KMS-11 (cell line): ENCODE results near the gene CRYGA.
"Not testable (repeated sequence)": the region's sequence is repeated elsewhere in the genome, so short reads cannot be mapped to it uniquely, and the experiment has no call there.

Experiments used
- H2AFZ ChIP-seq: fragments of 200-600 bp; sonication (generic); 2 replicates; pipeline ENCODE4 v1.6.1; 2016; ENCODE audit warnings: antibody characterized with exemption, mixed run types, low read depth
- H3K27ac ChIP-seq: fragments of 200-600 bp; sonication (generic); 2 replicates; pipeline ENCODE4 v1.6.1; 2016; ENCODE audit warnings: mild to moderate bottlenecking, mixed run types
- H3K27me3 ChIP-seq: fragments of 200-600 bp; sonication (generic); 2 replicates; pipeline ENCODE4 v1.6.1; 2017; ENCODE audit warnings: mild to moderate bottlenecking, low read depth, mixed run types, moderate library complexity; ENCODE audit not compliant: insufficient read depth
- H3K36me3 ChIP-seq: fragments of 200-600 bp; sonication (generic); 2 replicates; pipeline ENCODE4 v1.6.1; 2017; ENCODE audit warnings: mild to moderate bottlenecking, mixed run types; ENCODE audit not compliant: insufficient read depth
- H3K4me1 ChIP-seq: fragments of 200-600 bp; sonication (generic); 2 replicates; pipeline ENCODE4 v1.6.1; 2016; ENCODE audit warnings: mild to moderate bottlenecking, low read depth, mixed run types; ENCODE audit not compliant: poor library complexity, severe bottlenecking
- H3K4me2 ChIP-seq: fragments of 200-600 bp; sonication (generic); 2 replicates; pipeline ENCODE4 v1.7.0; 2016; ENCODE audit warnings: mild to moderate bottlenecking, mixed run types
- H3K4me3 ChIP-seq: fragments of 200-600 bp; sonication (generic); IDR thresholded peaks from 2 replicates; pipeline ENCODE4 v1.6.1; 2017; ENCODE audit warnings: low read depth, low read length, mixed read lengths; ENCODE audit not compliant: insufficient read depth
- H3K79me2 ChIP-seq: fragments of 200-600 bp; sonication (generic); 2 replicates; pipeline ENCODE4 v1.6.1; 2016; ENCODE audit warnings: low read depth, mixed run types; ENCODE audit not compliant: insufficient read depth
- H3K9ac ChIP-seq: fragments of 200-600 bp; sonication (generic); 2 replicates; pipeline ENCODE4 v1.6.1; 2016; ENCODE audit warnings: mild to moderate bottlenecking, mixed run types
- H4K20me1 ChIP-seq: fragments of 200-600 bp; sonication (generic); 2 replicates; pipeline ENCODE4 v1.6.1; 2016; ENCODE audit warnings: mild to moderate bottlenecking, mixed run types; ENCODE audit not compliant: insufficient read depth
- TF ChIP-seq, protein P1 (sequence below): fragments of 200-600 bp; sonication (generic); conservative IDR thresholded peaks from 2 replicates; pipeline ENCODE4 v1.6.1; 2017; ENCODE audit warnings: low read depth, mild to moderate bottlenecking, antibody characterized with exemption, low read length, moderate library complexity, mixed read lengths

Gene CRYGA

DNA sequence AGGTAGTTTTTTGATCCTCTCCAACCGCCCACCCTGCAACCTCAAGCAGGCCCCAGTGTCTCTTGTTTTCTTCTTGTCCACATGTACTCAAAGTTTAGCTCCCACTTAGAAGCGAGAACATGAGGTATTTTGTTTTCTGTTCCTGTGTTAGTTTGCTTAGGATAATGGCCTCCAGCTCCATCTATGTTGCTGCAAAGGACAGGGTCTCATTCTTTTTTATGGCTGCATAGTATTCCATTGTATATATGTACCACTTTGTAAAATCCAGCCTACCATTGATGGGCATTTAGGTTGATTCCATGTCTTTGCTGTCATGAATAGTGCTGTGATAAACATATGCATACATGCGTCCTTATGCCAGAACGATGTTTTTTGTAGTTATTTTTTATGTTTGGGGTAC is 36.3 kb downstream of the CRYGA start:
- H3K36me3 ChIP-seq: no peaks in the 10 kb centered on the region
- no peaks in the 10 kb centered on the region for H3K79me2 ChIP-seq
- H3K4me3 ChIP-seq: no peak overlapping the region
- no peak overlapping the region for H3K9ac ChIP-seq
- no peaks in the 10 kb centered on the region for H4K20me1 ChIP-seq
- no peak overlapping the region for H2AFZ ChIP-seq
- no peaks in the 10 kb centered on the region for H3K4me1 ChIP-seq
- H3K4me2 ChIP-seq: no peak overlapping the region
- H3K27ac ChIP-seq: no peak overlapping the region
- no peaks in the 10 kb centered on the region for H3K27me3 ChIP-seq
- TF ChIP-seq, protein P1, sequence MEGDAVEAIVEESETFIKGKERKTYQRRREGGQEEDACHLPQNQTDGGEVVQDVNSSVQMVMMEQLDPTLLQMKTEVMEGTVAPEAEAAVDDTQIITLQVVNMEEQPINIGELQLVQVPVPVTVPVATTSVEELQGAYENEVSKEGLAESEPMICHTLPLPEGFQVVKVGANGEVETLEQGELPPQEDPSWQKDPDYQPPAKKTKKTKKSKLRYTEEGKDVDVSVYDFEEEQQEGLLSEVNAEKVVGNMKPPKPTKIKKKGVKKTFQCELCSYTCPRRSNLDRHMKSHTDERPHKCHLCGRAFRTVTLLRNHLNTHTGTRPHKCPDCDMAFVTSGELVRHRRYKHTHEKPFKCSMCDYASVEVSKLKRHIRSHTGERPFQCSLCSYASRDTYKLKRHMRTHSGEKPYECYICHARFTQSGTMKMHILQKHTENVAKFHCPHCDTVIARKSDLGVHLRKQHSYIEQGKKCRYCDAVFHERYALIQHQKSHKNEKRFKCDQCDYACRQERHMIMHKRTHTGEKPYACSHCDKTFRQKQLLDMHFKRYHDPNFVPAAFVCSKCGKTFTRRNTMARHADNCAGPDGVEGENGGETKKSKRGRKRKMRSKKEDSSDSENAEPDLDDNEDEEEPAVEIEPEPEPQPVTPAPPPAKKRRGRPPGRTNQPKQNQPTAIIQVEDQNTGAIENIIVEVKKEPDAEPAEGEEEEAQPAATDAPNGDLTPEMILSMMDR: no peak

DNA sequence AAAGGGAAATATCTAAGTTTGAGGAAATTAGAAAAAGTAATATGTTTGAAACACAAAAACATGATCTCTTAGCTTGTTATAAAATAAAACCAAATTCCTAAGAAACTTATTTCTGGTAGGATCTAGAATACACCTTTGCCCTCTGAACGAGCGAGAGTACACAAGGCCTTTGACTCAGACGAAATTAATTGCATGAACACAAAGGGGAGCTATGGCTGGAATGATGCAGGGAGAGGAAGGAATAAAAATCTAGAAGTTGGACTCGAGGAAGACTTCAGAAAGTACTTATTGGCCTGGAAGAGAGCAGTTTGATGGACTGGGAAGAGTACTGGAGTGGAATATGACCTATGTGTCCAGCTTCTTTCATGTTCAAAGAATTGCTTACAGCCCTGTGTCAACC is 38.1 kb downstream of the CRYGA start:
- no peak overlapping the region for H3K27ac ChIP-seq
- TF ChIP-seq, protein P1: no peak
- no peaks in the 10 kb centered on the region for H3K79me2 ChIP-seq
- H3K4me1 ChIP-seq: no peaks in the 10 kb centered on the region
- H4K20me1 ChIP-seq: no peaks in the 10 kb centered on the region
- H3K9ac ChIP-seq: no peak overlapping the region
- no peak overlapping the region for H3K4me3 ChIP-seq
- no peaks in the 10 kb centered on the region for H3K36me3 ChIP-seq
- H2AFZ ChIP-seq: no peak overlapping the region
- no peak overlapping the region for H3K4me2 ChIP-seq
- no peaks in the 10 kb centered on the region for H3K27me3 ChIP-seq

DNA sequence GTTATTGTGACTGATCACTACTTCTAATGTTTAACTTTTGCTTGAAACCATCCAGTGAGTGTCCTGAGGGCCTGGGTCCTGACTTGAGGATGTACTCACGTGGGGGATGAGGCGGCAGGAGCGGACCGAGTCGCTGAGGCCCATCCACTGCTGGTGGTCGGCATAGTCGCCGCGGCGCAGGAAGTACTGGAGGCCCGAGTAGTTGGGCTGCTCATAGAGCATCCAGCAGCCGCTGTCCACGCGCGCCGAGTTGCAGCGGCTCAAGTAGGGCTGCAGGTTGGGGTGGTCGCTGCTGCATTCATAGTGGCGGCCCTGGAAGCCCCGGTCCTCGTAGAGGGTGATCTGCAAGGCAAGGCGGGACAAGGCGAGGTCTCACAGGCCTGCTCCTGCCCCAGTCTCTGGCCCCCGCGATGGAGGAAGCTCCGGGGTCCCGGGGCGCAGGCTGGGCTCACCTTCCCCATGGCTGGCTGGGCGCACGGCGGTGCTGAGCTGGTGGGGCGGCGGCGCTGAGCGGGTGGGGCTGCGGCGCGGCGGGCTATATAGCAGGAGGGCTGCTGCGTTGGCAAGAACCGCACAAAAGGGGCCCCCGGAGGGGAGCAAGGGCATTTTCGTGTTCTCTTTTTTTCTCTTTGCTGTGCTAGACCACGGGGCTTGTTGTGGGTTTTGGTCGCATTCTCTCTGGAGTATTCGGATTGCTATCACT is 39.2 kb downstream of the CRYGA start, which contains the start of gene CRYGD:
Gene CRYGD (minus strand): TSS at position 512 of the 703 bp plus-strand sequence. CDS start 51 bp downstream, at position 461.
- H3K27me3 ChIP-seq, H3K79me2 ChIP-seq, H2AFZ ChIP-seq, H3K4me2 ChIP-seq, H3K9ac ChIP-seq, H3K4me3 ChIP-seq, H3K36me3 ChIP-seq, H3K4me1 ChIP-seq, H3K27ac ChIP-seq, H4K20me1 ChIP-seq: not testable (repeated sequence)

DNA sequence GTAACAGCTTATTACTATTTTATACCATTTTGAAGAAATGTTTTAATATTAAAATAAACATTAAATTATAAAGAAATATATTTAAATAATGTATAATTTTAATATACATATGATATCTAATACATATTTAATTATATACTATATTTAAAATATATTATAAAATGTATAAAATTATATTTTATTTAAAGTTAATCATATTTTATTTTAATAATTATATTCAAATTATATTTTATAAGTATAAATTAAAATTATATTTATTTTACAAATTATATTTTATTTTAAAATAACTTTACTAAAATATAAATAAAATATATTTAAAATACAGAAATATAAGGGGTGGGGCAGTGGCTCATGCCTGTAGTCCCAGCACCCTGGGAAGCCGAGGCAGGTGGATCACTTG is 41.1 kb downstream of the CRYGA start:
- Histone ChIP-seq H3K4me2 (no peak overlapping the region), H2AFZ (no peak overlapping the region), H3K79me2 (no peaks in the 10 kb centered on the region), H3K4me3 (no peak overlapping the region), H3K27ac (no peak overlapping the region), H3K27me3 (no peaks in the 10 kb centered on the region), H3K4me1 (no peaks in the 10 kb centered on the region), H3K9ac (no peak overlapping the region), H3K36me3 (no peaks in the 10 kb centered on the region), H4K20me1 (no peaks in the 10 kb centered on the region)
- TF ChIP-seq, protein P1: no peak

DNA sequence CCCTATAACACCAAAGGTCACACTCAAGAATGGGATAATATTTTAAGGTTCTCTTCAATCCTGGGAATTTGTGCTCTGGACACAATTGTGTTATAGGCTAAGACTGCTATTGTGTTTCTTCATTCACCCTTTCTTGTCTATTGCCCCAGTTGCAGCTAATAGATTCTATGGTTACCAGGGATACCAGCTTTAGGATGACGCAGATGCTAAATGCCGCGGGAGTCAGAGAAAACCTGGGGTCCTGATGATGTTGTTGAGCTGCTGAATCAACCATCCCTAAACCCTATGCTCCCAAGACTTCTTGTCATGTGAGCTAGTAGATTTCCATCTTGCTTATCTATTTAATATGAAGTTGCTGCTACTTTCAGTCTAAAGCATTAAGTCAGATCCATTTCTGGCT is 44.5 kb downstream of the CRYGA start:
- no peak overlapping the region for H3K4me2 ChIP-seq
- no peaks in the 10 kb centered on the region for H3K36me3 ChIP-seq
- H3K9ac ChIP-seq: no peak overlapping the region
- H3K27me3 ChIP-seq: no peaks in the 10 kb centered on the region
- no peaks in the 10 kb centered on the region for H3K4me1 ChIP-seq
- H2AFZ ChIP-seq: no peak overlapping the region
- no peaks in the 10 kb centered on the region for H3K79me2 ChIP-seq
- TF ChIP-seq, protein P1: no peak
- H4K20me1 ChIP-seq: no peaks in the 10 kb centered on the region
- no peak overlapping the region for H3K27ac ChIP-seq
- no peak overlapping the region for H3K4me3 ChIP-seq

DNA sequence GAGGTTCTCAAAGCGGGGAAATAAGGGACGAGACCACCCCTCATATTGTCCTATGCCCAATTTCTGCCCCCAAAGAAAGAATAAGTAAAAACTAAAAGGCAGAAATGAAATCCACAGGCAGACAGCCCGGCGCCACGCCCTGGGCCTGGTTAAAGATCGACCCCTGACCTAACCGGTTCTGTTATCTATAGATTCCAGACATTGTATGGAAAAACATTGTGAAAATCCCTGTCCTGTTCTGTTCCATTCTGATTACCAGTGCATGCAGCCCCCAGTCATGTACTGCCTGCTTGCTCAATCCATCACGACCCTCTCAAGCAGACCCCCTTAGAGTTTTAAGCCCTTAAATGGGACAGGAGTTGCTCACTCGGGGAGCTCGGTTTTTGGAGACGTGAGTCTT is 46.0 kb downstream of the CRYGA start:
- H3K79me2 ChIP-seq, H3K9ac ChIP-seq, H3K27me3 ChIP-seq, H2AFZ ChIP-seq, H3K4me3 ChIP-seq, H3K4me2 ChIP-seq, H3K27ac ChIP-seq, H3K36me3 ChIP-seq, H4K20me1 ChIP-seq, H3K4me1 ChIP-seq: not testable (repeated sequence)
